Raji (cell line): ENCODE results near the gene F2RL2.

ENCODE experiments used
- POLR2A ChIP-seq: IDR thresholded peaks from 2 replicates; pipeline ENCODE4 v1.6.1; 2011; ENCODE audit warnings: low read depth, low read length, control low read depth; ENCODE audit not compliant: insufficient read depth

The F2RL2 gene

GRCh38 chr5:76622973-76623596 is at the start of gene F2RL2:
TSS of gene F2RL2 (minus strand) at chr5:76623403. CDS start at chr5:76623230, 173 bp downstream.
- TF ChIP-seq POLR2A: no peak

GRCh38 chr5:76672242-76672641 is 49.0 kb upstream of the F2RL2 start:
- TF ChIP-seq POLR2A: no peak

DNA sequence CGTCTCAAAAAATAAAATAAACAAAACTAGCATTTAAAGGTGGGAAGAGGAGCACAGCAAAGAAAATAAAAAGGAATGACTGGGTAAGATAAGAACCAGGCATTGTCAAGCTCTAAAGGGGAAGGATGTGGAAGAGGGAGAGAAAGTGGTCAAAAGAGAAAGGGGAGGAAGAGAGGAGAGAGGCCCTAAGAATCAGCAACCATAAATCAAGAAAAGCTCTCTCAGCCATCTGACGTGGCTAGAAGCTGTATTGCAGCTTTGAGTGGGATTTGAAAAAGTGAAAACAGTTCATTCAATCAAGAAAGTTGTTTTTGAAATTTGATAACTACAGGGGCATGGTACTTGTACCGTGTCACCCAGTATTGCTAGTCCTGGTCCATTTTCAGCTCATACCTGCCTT is 47.3 kb upstream of the F2RL2 start:
- no peak for TF ChIP-seq POLR2A

DNA sequence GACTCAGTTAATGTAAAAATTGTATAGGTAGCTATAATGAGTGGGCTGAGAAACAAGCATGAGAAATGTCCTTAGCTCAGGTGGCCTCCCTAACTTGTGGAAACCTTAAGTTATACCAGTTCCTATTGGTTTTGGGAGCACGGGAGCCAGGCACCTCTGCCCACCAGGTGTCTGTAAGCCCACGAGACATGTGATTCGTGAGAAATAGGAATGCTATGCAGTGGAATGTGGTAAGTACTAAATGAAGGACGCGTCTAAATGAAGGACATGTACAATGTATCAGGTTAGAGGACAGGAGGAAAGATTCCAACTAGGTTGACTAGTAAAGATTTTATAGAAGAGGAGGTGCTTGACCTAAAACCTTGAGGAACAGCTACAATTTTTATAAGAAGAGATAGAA is 46.0 kb upstream of the F2RL2 start:
- no peak for TF ChIP-seq POLR2A

DNA sequence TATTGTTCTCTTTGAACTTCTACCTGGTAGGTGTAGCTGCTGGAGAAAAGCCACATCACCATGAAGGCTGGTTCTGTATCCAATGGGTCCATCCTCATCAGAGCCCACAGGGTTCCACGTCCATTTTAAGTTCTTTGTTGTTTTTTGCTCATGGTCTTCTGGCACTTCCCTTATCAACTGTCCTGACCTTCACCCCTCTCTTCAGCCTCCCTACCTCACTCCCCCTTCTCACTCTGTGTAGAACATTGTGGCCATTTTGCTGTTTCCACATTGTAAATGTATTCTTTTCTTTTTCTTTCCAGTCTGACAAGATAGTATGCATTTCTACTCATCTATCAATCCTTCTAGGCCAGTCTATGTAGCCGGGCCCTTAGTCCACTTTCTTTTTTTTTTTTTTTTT is 44.3 kb upstream of the F2RL2 start:
- TF ChIP-seq POLR2A: no peak

DNA sequence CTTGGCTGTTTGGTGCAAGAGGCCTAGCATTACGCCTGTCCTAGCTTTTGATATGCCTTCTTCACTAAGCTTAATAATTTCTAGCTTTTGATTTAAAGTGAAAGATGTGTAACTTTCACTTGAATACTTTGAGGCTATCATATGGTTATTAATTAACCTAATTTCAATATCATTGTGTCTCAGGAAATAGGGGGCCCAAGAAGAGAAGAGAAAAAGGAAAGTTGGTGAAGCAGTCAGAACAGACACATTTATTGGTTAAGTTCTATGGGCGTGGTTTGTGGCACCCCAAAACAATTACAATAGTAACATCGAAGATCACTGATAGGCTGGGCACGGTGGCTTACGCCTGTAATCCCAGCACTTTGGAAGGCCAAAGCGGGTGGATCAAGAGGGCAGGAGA is 40.9 kb upstream of the F2RL2 start:
- TF ChIP-seq POLR2A: no peak

DNA sequence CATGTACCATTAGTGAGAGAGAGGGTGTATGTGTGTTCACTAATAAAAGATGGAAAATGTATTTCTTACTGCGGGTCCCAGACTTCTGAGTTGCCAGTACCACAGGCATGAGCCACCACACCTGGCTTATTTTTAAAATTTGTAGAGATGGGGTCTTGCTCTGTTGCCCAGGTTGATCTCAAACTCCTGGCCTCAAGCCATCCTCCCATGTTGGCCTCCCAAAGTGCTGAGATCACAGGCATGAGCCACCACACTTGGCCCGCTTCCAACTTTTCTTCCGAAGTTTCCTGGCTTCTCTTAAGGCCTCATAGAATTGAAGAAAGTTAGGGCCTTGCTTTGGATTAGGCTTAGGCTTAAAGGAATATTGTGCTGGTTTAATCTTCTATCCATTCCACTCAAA is 40.4 kb upstream of the F2RL2 start:
- no peak for TF ChIP-seq POLR2A

DNA sequence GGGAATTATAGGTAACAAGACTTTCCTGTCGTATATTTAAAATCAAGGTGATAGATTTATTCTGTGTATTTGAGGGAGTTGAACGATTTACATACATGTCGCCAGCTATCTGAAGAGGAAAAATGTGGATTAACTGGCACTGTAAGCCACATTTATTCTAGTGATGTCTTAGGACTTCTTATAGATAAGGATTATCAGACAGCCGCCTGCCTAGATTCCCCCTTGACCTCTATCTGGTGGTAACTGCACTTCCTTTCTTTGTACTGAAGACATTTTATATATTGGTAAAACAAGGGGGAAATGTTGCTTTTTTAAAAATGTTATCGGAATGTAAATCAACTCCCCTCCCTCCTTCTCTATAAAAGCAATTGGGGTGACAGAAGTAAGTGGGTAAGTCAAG is 39.3 kb upstream of the F2RL2 start:
- TF ChIP-seq POLR2A: no peak

DNA sequence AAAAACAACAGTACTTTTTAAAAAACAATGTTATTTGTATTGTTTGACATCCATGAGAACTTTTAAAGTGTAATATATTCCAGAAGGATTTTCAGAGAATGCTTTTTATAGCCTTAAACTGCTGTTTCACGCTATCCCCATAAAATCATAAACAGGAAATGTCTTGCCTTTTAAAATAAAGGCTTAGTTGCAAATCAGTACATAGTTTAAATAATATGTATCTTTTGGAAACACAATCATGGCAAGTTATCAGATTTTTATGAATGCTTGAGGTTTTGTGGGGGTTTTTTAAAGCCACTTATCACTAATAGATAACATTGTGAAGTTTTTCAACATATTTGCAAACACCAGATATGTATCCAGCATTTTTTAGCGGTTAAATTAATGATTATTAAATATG is 37.2 kb upstream of the F2RL2 start:
- no peak for TF ChIP-seq POLR2A

DNA sequence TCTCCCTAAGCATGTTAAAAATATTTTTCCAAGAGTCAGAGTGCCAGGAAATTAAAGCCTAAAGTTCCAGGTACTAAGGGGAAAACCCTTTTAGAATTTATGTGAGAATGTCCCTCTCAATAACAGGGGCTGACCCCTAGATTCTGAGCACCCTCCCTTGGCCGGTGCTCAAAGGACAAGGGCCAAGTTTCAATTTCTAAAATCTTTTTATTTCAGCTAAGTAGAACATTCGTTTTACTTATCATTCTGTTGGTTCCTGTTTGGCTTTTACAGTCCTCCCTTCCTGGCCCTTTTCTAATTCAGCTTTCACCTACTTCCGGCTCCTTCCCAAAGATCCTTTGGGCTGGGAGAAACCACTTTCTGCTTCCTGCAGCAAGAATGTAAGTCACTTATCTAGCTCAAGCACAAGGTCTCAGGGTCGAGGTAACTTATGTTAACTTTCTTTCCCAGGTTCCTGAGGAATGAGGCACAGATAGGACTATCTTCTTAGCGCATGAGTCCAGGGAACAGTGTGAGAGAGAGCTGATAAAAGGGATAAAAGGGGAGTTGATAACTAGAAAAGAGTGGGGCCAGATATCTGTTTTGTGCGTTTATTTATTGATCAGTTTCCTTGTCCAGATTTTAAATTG is 34.6 kb upstream of the F2RL2 start:
- no peak for TF ChIP-seq POLR2A

GRCh38 chr5:76657091-76657490 is 33.9 kb upstream of the F2RL2 start:
- no peak for TF ChIP-seq POLR2A

GRCh38 chr5:76652809-76653414 is 29.7 kb upstream of the F2RL2 start:
- no peak for TF ChIP-seq POLR2A

GRCh38 chr5:76649140-76649539 is 25.9 kb upstream of the F2RL2 start:
- no peak for TF ChIP-seq POLR2A

- TF ChIP-seq POLR2A: no peak
Measured at GRCh38 chr5:76643371-76643770, 20.2 kb upstream of the F2RL2 start.

- TF ChIP-seq POLR2A: no peak
Measured at GRCh38 chr5:76642390-76643040, 19.3 kb upstream of the F2RL2 start.

GRCh38 chr5:76641514-76642120 is 18.4 kb upstream of the F2RL2 start:
- no peak for TF ChIP-seq POLR2A
